ENCODE data around the gene LAMA2.
A peak's percentile ranks its signal among the peaks of the same experiment; 100 is the strongest.

The LAMA2 gene

GRCh38 chr6:129321303-129321702 lies 438.4 kb downstream of the LAMA2 start:
- DNase-seq, result no peak

GRCh38 chr6:129324345-129324744 lies 441.4 kb downstream of the LAMA2 start:
- peak in 1 of 3 experiments; percentile 7 for DNase-seq

GRCh38 chr6:129329678-129330077 lies 446.7 kb downstream of the LAMA2 start:
- DNase-seq, result no peak

GRCh38 chr6:129331450-129332138 lies 448.7 kb downstream of the LAMA2 start:
- no peak for DNase-seq

GRCh38 chr6:129335792-129336191 lies 452.9 kb downstream of the LAMA2 start:
- no peak for DNase-seq

GRCh38 chr6:129338683-129339082 lies 455.7 kb downstream of the LAMA2 start:
- DNase-seq, result no peak

- no peak for DNase-seq
These were observed 458.0 kb downstream of the LAMA2 start for GRCh38 chr6:129340983-129341382.

- DNase-seq, result no peak
These were observed 459.3 kb downstream of the LAMA2 start for GRCh38 chr6:129342243-129342642.

- DNase-seq, result peak in 1 of 3 experiments; percentile 14
These were observed 459.9 kb downstream of the LAMA2 start for GRCh38 chr6:129342796-129343195.

- no peak for DNase-seq
These were observed 461.4 kb downstream of the LAMA2 start for GRCh38 chr6:129344379-129344778.

GRCh38 chr6:129345890-129346289 lies 463.0 kb downstream of the LAMA2 start:
- no peak for DNase-seq

GRCh38 chr6:129346964-129347363 lies 464.0 kb downstream of the LAMA2 start:
- no peak for DNase-seq

- DNase-seq, result no peak
These were observed 467.3 kb downstream of the LAMA2 start for GRCh38 chr6:129350278-129350677.

GRCh38 chr6:129351807-129352206 lies 468.9 kb downstream of the LAMA2 start:
- DNase-seq, result peak in 1 of 3 experiments; percentile 14

- DNase-seq, result no peak
These were observed 470.1 kb downstream of the LAMA2 start for GRCh38 chr6:129353067-129353466.

- no peak for DNase-seq
These were observed 473.2 kb downstream of the LAMA2 start for GRCh38 chr6:129356129-129356528.

GRCh38 chr6:129359811-129360681 lies 477.1 kb downstream of the LAMA2 start:
- DNase-seq, result peak in 1 of 3 experiments; percentile 9

GRCh38 chr6:129360682-129360955 lies 477.7 kb downstream of the LAMA2 start:
- no peak for DNase-seq

- DNase-seq, result peak; percentile 12 to 90 (median 68)
These were observed 481.1 kb downstream of the LAMA2 start for GRCh38 chr6:129364037-129364436.

- DNase-seq, result no peak
These were observed 481.8 kb downstream of the LAMA2 start for GRCh38 chr6:129364767-129365166.

GRCh38 chr6:129368076-129368475 lies 485.1 kb downstream of the LAMA2 start:
- no peak for DNase-seq

GRCh38 chr6:129368970-129369369 lies 486.0 kb downstream of the LAMA2 start:
- no peak for DNase-seq

- no peak for DNase-seq
These were observed 486.8 kb downstream of the LAMA2 start for GRCh38 chr6:129369737-129370136.

- peak in 2 of 3 experiments; percentile 33 to 59 for DNase-seq
These were observed 487.5 kb downstream of the LAMA2 start for GRCh38 chr6:129370268-129370916.
